ENCODE measurements around the gene LCN9.
"Not testable (repeated sequence)": the region's sequence is repeated elsewhere in the genome, so short reads cannot be mapped to it uniquely, and the experiment has no call there.

The LCN9 gene

GRCh38 chr9:135620558-135620957 is 42.6 kb upstream of the LCN9 start:
- Histone ChIP-seq H3K27ac (ENCODE audit: low read length) (no peak overlapping the region), H3K4me1 (ENCODE audit: control insufficient read depth in 1 of 2, insufficient read depth in 2 of 2, low read length in 2 of 2) (no peaks in the 10 kb centered on the region), H3K27me3 (ENCODE audit: low read depth, low read length) (no peaks in the 10 kb centered on the region), H3K36me3 (ENCODE audit: control insufficient read depth in 1 of 2, insufficient read depth in 2 of 2, low read length in 2 of 2) (no peaks in the 10 kb centered on the region), H3K9me3 (ENCODE audit: control insufficient read depth in 1 of 2, low read length in 2 of 2) (no peaks in the 10 kb centered on the region), H3K4me3 (ENCODE audit: low read depth in 1 of 2, low read length in 2 of 2) (no peak overlapping the region)

DNA sequence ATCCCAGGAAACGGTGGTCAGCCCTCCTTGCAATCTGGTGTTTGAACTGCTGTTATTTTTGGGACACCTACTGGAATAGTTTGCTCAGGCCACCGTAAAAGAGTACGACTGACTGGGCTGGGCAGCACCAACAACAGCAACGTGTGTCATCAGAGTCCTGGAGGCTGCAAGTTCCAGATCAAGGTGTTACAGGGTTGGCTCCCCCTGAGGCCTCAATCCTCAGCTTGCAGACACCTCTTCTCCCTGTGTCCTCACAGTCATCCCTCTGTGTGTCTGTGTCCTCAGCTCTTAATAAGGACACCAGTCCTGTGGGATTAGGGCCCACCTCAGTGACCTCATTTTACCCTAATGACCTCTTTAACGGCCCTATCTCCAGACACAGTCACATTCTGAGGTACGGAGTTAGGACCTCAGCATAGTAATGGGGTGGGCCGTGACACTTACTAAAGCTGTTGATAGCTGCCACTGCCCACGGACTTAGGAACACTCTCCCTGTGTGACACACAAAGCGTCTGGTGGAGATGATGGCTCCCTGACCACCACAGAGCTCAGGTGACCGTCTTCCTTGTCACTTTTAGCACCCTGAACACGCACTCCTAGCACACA is 40.6 kb upstream of the LCN9 start:
- H3K36me3 ChIP-seq (ENCODE audit: control insufficient read depth in 1 of 2, insufficient read depth in 2 of 2, low read length in 2 of 2): no peaks in the 10 kb centered on the region
- H3K4me1 ChIP-seq (ENCODE audit: control insufficient read depth in 1 of 2, insufficient read depth in 2 of 2, low read length in 2 of 2): no peaks in the 10 kb centered on the region
- no peak overlapping the region for H3K27ac ChIP-seq (ENCODE audit: low read length)
- no peak overlapping the region for H3K4me3 ChIP-seq (ENCODE audit: low read depth in 1 of 2, low read length in 2 of 2)
- no peaks in the 10 kb centered on the region for H3K27me3 ChIP-seq (ENCODE audit: low read depth, low read length)
- H3K9me3 ChIP-seq (ENCODE audit: control insufficient read depth in 1 of 2, low read length in 2 of 2): peaks cover 0 to 10% of the 10 kb centered on the region in 2 donors

DNA sequence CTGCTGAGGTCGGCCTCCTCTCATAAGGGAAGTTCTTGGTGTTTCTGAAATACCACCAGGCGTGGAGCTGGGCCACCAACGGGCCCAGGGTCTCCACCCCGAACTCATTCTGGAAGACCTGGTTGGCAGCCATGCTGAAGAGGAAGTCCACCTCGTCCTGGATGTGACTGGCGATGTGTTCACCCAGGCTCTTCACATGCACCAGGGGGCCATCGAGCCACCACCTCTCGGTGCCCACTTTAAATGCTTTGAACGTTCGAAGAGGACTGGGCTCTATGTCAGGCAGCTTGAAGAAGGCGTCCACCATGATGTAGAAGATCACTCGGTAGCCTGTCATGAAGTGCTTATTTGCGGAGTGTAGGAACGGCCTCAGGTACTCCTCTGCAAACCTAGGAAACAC is 38.8 kb upstream of the LCN9 start:
- Histone ChIP-seq H3K4me1 (ENCODE audit: control insufficient read depth in 1 of 2, insufficient read depth in 2 of 2, low read length in 2 of 2) (no peaks in the 10 kb centered on the region), H3K9me3 (ENCODE audit: control insufficient read depth in 1 of 2, low read length in 2 of 2) (peaks cover 0 to 13% of the 10 kb centered on the region in 2 donors), H3K27ac (ENCODE audit: low read length) (no peak overlapping the region), H3K27me3 (ENCODE audit: low read depth, low read length) (no peaks in the 10 kb centered on the region), H3K4me3 (ENCODE audit: low read depth in 1 of 2, low read length in 2 of 2) (no peak overlapping the region), H3K36me3 (ENCODE audit: control insufficient read depth in 1 of 2, insufficient read depth in 2 of 2, low read length in 2 of 2) (no peaks in the 10 kb centered on the region)

- H3K4me3 ChIP-seq (ENCODE audit: low read depth in 1 of 2, low read length in 2 of 2): no peak overlapping the region
- peaks cover 0 to 4% of the 10 kb centered on the region in 2 donors for H3K9me3 ChIP-seq (ENCODE audit: control insufficient read depth in 1 of 2, low read length in 2 of 2)
- H3K4me1 ChIP-seq (ENCODE audit: control insufficient read depth in 1 of 2, insufficient read depth in 2 of 2, low read length in 2 of 2): no peaks in the 10 kb centered on the region
- H3K27me3 ChIP-seq (ENCODE audit: low read depth, low read length): no peaks in the 10 kb centered on the region
- H3K27ac ChIP-seq (ENCODE audit: low read length): no peak overlapping the region
- H3K36me3 ChIP-seq (ENCODE audit: control insufficient read depth in 1 of 2, insufficient read depth in 2 of 2, low read length in 2 of 2): no peaks in the 10 kb centered on the region
Measured at GRCh38 chr9:135632841-135633240, 30.3 kb upstream of the LCN9 start.

DNA sequence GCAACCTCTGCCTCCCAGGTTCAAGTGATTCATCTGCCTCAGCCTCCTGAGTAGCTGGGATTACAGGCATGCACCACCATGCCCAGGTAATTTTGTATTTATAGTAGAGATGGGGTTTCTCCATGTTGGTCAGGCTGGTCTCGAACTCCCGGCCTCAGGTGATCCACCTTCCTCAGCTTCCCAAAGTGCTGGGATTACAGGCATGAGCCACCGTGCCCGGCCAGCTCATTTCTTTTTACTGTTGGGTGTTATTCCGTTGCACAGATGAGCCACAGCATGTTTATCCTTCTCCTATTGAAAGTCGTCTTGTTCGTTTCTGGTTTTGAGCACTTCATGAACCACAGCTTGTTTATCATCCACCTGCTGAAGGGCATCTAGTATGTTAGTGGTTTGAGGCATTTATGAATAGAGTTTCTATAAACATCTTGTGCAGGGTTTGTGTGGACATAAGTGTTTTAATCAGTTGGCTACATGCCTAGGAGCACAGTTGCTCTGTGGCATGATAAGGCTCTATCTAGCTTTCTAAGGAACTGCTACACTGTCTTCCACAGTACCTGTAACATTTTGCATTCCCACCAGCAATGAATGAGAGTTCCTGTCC is 26.1 kb upstream of the LCN9 start:
- H3K27ac ChIP-seq (ENCODE audit: low read length); H3K4me3 ChIP-seq (ENCODE audit: low read depth in 1 of 2, low read length in 2 of 2); H3K27me3 ChIP-seq (ENCODE audit: low read depth, low read length); H3K9me3 ChIP-seq (ENCODE audit: control insufficient read depth in 1 of 2, low read length in 2 of 2); H3K4me1 ChIP-seq (ENCODE audit: control insufficient read depth in 1 of 2, insufficient read depth in 2 of 2, low read length in 2 of 2); H3K36me3 ChIP-seq (ENCODE audit: control insufficient read depth in 1 of 2, insufficient read depth in 2 of 2, low read length in 2 of 2): not testable (repeated sequence)

- H3K27ac ChIP-seq (ENCODE audit: low read length): no peak within 1 kb of the TSS
- H3K9me3 ChIP-seq (ENCODE audit: control insufficient read depth in 1 of 2, low read length in 2 of 2): peaks cover under 1 to 1% of the 10 kb centered on the region in 2 donors
- H3K27me3 ChIP-seq (ENCODE audit: low read depth, low read length): no peaks in the 10 kb centered on the region
- H3K36me3 ChIP-seq (ENCODE audit: control insufficient read depth in 1 of 2, insufficient read depth in 2 of 2, low read length in 2 of 2): no peaks in the 10 kb centered on the region
- H3K4me3 ChIP-seq (ENCODE audit: low read depth in 1 of 2, low read length in 2 of 2): no peak within 1 kb of the TSS
- H3K4me1 ChIP-seq (ENCODE audit: control insufficient read depth in 1 of 2, insufficient read depth in 2 of 2, low read length in 2 of 2): no peaks in the 10 kb centered on the region
Measured at GRCh38 chr9:135639196-135639595, 23.9 kb upstream of the LCN9 start, which contains the start of gene GLT6D1. GLT6D1 (minus strand) TSS chr9:135639540; CDS start chr9:135639187, 353 bp downstream.

DNA sequence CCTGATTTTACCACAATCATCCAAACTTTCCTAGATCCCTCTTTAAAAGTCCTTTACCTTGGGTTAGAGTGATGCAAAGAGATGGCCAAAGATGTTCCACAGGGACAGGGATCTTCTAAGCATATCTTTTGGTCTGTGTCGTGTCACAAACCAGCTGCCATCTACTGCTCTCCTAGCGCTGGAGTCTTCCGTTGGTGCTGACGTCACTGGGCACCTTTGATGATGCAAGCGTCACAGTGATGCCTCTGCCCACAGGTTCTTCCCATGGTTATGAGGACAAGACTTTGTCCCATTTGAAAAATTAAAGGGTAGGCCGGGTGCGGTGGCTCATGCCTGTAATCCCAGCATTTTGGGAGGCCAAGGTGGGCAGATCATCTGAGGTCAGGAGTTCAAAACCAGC is 22.1 kb upstream of the LCN9 start:
- no peak overlapping the region for H3K4me3 ChIP-seq (ENCODE audit: low read depth in 1 of 2, low read length in 2 of 2)
- no peaks in the 10 kb centered on the region for H3K36me3 ChIP-seq (ENCODE audit: control insufficient read depth in 1 of 2, insufficient read depth in 2 of 2, low read length in 2 of 2)
- peaks cover 17 to 20% of the 10 kb centered on the region in 2 donors for H3K9me3 ChIP-seq (ENCODE audit: control insufficient read depth in 1 of 2, low read length in 2 of 2)
- H3K4me1 ChIP-seq (ENCODE audit: control insufficient read depth in 1 of 2, insufficient read depth in 2 of 2, low read length in 2 of 2): no peaks in the 10 kb centered on the region
- no peak overlapping the region for H3K27ac ChIP-seq (ENCODE audit: low read length)
- no peaks in the 10 kb centered on the region for H3K27me3 ChIP-seq (ENCODE audit: low read depth, low read length)

DNA sequence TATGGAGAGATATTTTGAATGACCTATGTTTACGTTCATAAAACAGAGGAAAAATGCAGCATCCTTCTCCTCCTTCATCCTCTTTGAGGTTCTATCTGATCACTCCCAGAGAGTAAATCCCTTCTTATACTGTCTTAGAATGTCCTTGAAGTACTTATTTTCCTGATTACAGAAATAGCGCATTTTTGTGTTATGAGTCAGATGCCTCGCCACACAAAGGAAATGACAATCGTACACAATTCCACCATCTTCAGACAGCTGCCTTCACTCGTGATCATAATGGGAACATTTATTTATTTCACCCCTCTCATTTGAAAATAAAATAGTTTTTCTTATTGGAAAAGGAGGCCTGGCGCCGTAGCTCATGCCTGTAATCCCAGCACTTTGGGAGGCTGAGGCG is 21.4 kb upstream of the LCN9 start:
- peaks cover 17 to 25% of the 10 kb centered on the region in 2 donors for H3K9me3 ChIP-seq (ENCODE audit: control insufficient read depth in 1 of 2, low read length in 2 of 2)
- H3K36me3 ChIP-seq (ENCODE audit: control insufficient read depth in 1 of 2, insufficient read depth in 2 of 2, low read length in 2 of 2): no peaks in the 10 kb centered on the region
- no peak overlapping the region for H3K27ac ChIP-seq (ENCODE audit: low read length)
- H3K4me1 ChIP-seq (ENCODE audit: control insufficient read depth in 1 of 2, insufficient read depth in 2 of 2, low read length in 2 of 2): no peaks in the 10 kb centered on the region
- no peak overlapping the region for H3K4me3 ChIP-seq (ENCODE audit: low read depth in 1 of 2, low read length in 2 of 2)
- H3K27me3 ChIP-seq (ENCODE audit: low read depth, low read length): no peaks in the 10 kb centered on the region

DNA sequence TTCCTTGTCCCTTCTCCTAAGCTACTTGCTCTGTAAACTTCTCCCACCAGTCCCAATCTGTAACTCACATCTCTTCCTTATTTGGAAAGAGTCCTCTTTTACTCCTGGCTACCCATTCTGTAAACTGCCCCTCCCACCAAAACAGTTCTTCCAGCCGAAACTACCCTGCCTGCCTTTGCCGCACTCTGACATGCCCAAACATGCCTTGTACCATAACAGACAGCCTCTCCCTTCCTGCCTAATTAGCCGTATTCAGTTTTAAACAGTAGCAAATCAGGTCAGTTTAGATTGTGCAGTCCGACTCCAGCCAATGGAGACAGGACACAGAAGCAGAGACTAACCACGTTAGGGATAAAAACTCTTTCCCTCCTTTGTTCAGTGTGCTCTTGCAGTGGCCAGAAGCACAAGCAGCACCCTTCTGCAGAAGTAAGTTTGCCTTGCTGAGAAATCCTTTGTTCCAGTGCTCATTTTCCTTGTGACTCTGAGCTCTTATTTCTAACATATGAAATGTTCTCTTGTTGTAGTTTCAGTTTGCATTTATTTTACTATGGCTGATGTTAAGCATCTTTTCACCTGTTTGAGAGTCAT is 18.4 kb upstream of the LCN9 start:
- H3K27ac ChIP-seq (ENCODE audit: low read length): no peak overlapping the region
- H3K36me3 ChIP-seq (ENCODE audit: control insufficient read depth in 1 of 2, insufficient read depth in 2 of 2, low read length in 2 of 2): no peaks in the 10 kb centered on the region
- no peaks in the 10 kb centered on the region for H3K27me3 ChIP-seq (ENCODE audit: low read depth, low read length)
- no peak overlapping the region for H3K4me3 ChIP-seq (ENCODE audit: low read depth in 1 of 2, low read length in 2 of 2)
- no peaks in the 10 kb centered on the region for H3K4me1 ChIP-seq (ENCODE audit: control insufficient read depth in 1 of 2, insufficient read depth in 2 of 2, low read length in 2 of 2)
- H3K9me3 ChIP-seq (ENCODE audit: control insufficient read depth in 1 of 2, low read length in 2 of 2): peaks cover 25 to 50% of the 10 kb centered on the region in 2 donors

DNA sequence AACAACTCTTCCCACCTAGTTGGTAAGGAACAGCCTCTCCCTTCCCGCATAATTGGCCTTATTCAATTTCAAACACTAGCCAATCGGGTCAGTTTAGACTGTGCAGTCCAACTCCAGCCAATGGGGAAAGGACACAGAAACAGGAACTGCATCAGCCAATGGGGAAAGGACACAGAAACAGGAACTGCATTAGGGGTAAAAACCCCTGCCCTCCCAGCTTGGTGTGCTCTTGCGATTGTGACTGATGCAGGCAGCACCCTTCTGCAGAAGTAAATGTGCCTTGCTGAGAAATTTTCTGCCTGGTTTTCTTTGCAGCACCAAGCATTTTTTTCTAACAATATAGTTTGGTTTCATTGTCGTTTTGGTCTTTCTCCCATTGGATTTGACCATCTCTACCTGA is 15.2 kb upstream of the LCN9 start:
- no peak overlapping the region for H3K4me3 ChIP-seq (ENCODE audit: low read depth in 1 of 2, low read length in 2 of 2)

DNA sequence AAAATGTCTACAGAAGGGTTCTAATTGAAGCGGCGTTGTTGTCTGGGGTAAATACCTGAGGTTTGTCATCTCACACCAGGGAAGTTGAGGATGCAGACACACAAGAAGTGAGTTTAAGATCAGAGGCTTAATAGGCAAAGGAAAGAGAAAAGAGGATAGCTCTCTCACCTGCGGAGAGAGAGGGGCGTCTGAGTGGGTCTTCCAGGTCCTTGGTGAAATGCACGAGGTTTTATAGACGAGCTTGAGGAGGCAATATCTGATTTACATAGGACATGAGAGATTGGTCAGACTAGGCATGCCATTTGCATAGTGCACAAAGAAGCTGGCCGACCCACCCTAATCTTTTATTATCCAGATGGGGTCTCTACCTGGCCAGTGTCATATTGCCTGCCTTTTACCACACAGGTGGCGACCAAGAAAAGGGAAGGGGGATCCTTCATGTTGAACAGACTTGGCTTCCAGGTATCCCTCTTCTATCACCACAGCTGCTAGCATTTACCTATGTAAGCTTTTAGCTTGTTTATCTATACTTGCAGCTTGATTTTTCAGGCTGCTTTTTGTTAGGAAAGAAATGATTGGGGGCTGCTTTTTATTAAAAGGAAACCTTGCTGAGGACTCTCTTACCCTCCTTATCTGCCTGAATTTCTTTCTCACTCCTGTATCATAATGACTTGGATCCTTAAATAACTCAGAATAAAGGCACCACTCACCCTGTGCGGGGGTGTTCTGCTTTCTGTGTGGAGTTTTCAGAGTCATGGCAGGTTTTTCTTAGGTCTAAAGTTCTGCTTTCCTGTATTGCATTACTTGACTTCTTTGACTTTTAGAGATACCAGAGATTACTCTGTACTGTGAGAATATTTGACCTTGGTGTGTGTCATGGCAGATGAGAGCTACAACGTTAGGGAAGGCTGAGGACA is 14.4 kb upstream of the LCN9 start:
- Histone ChIP-seq H3K9me3 (ENCODE audit: control insufficient read depth in 1 of 2, low read length in 2 of 2) (peaks cover 25 to 53% of the 10 kb centered on the region in 2 donors), H3K27me3 (ENCODE audit: low read depth, low read length) (no peaks in the 10 kb centered on the region), H3K36me3 (ENCODE audit: control insufficient read depth in 1 of 2, insufficient read depth in 2 of 2, low read length in 2 of 2) (no peaks in the 10 kb centered on the region), H3K4me3 (ENCODE audit: low read depth in 1 of 2, low read length in 2 of 2) (no peak overlapping the region), H3K27ac (ENCODE audit: low read length) (no peak overlapping the region), H3K4me1 (ENCODE audit: control insufficient read depth in 1 of 2, insufficient read depth in 2 of 2, low read length in 2 of 2) (no peaks in the 10 kb centered on the region)

More for the DNA sequence above, 15.2 kb upstream of the LCN9 start:
- H3K27ac ChIP-seq (ENCODE audit: low read length): no peak overlapping the region
- no peaks in the 10 kb centered on the region for H3K4me1 ChIP-seq (ENCODE audit: control insufficient read depth in 1 of 2, insufficient read depth in 2 of 2, low read length in 2 of 2)
- H3K27me3 ChIP-seq (ENCODE audit: low read depth, low read length): no peaks in the 10 kb centered on the region
- H3K36me3 ChIP-seq (ENCODE audit: control insufficient read depth in 1 of 2, insufficient read depth in 2 of 2, low read length in 2 of 2): no peaks in the 10 kb centered on the region
- peaks cover 25 to 53% of the 10 kb centered on the region in 2 donors for H3K9me3 ChIP-seq (ENCODE audit: control insufficient read depth in 1 of 2, low read length in 2 of 2)
